H1 (cell line): Measurements from ENCODE around the gene SFXN4. TPM values are rescaled to one million over a fixed set of nuclear protein-coding genes. Genes with fewer than 3 reads are reported as not detected.
A peak's percentile ranks its signal among the peaks of the same experiment; 100 is the strongest.

Experiments used
- CBX5 ChIP-seq: fragments of 300-800, 300-1000 bp; sonication (generic); IDR thresholded peaks from 2 replicates; pipeline ENCODE4 v1.7.1; 2016; ENCODE audit warnings: antibody characterized with exemption, low read length, low read depth
- CHD7 ChIP-seq: fragments of 300-600 bp; sonication (generic); IDR thresholded peaks from 2 replicates; pipeline ENCODE4 v1.7.1; 2012; ENCODE audit warnings: low read length, moderate library complexity, mild to moderate bottlenecking, inconsistent platforms; ENCODE audit not compliant: insufficient replicate concordance
- GABPA ChIP-seq: IDR thresholded peaks from 2 replicates; pipeline ENCODE4 v1.6.1; 2011; ENCODE audit warnings: mild to moderate bottlenecking, low read length, moderate library complexity, borderline replicate concordance; ENCODE audit not compliant: insufficient read depth
- GTF2F1 ChIP-seq: IDR thresholded peaks from 2 replicates; pipeline ENCODE4 v1.6.1; 2012; ENCODE audit warnings: low read depth, low read length, improper control_type of control experiment, borderline replicate concordance
- JUND ChIP-seq: IDR thresholded peaks from 2 replicates; pipeline ENCODE4 v1.6.1; 2011; ENCODE audit warnings: mild to moderate bottlenecking, improper control_type of control experiment, low read length
- MAX ChIP-seq: IDR thresholded peaks from 2 replicates; pipeline ENCODE4 v1.6.1; 2012; ENCODE audit warnings: inconsistent platforms
- POLR2A ChIP-seq, 2 experiments: IDR thresholded peaks; 1 replicate in 1 of 2; 2 replicates in 1 of 2; pipeline ENCODE4 v1.6.1; 2011; ENCODE audit warnings: low read depth in 2 of 2, low read length in 2 of 2, mild to moderate bottlenecking in 2 of 2; ENCODE audit errors: control extremely low read depth in 1 of 2
- RBBP5 ChIP-seq: IDR thresholded peaks from 2 replicates; pipeline ENCODE4 v1.7.1; 2012; ENCODE audit warnings: low read depth, mild to moderate bottlenecking, inconsistent platforms, low read length, moderate library complexity, borderline replicate concordance
- SRF ChIP-seq: IDR thresholded peaks from 2 replicates; pipeline ENCODE4 v1.6.1; 2011; ENCODE audit warnings: mild to moderate bottlenecking, low read depth, low read length, moderate library complexity
- TAF1 ChIP-seq: IDR thresholded peaks from 2 replicates; pipeline ENCODE4 v1.6.1; 2011; ENCODE audit warnings: mild to moderate bottlenecking, low read depth, low read length
- polyA plus RNA-seq, 7 experiments: library from polyadenylated mRNA; depleted of rRNA in 3 of 7; stranded (reverse) in 5 of 7; unstranded in 2 of 7; fragments of >200 nt in 5 of 7; fragments of 200-250 nt in 2 of 7; gene quantifications; 1 replicate in 5 of 7; 2 replicates in 1 of 7; 4 replicates in 1 of 7; pipeline versions ENCODE4 v1.2.1 to v1.2.3, GENCODE V29; 2011 to 2013; ENCODE audit warnings: missing spikeins in 2 of 7, mixed read lengths in 2 of 7
- total RNA-seq: library from RNA; stranded (reverse); fragmentation: NEBNext Ultra II Directional; extraction: Animal tissue kit (Norgen Biotek cat#: 25700); gene quantifications from 2 replicates; pipeline ENCODE4 v1.2.1, GENCODE V29; 2021

SFXN4 gene
- total and polyA plus RNA-seq, 2 of the 8 experiments (the other 6 are each of a cell fraction or from before 2014, with no cell fraction given): 15.4 to 21.6 TPM

GRCh38 chr10:119178372-119179119 is 13.0 kb upstream of the SFXN4 start, which contains the start of gene PRDX3 (continued):
- TF ChIP-seq MAX (peak; percentile 65; the same call in 1 of the 2 replicates), GABPA (no peak), GTF2F1 (peak; percentile 42; the same call in 1 of the 2 replicates), TAF1 (peak; percentile 94), CHD7 (no peak), SRF (no peak), RBBP5 (peak; percentile 100), CBX5 (no peak), POLR2A (IDR thresholded peaks at IDR 0.05; ENCODE audit: control extremely low read depth in 1 of 2, low read depth in 2 of 2, low read length in 2 of 2) (peak; percentile 92 to 95), JUND (no peak)
